HepG2 (cell line): Measurements from ENCODE around the gene STOML3. TPM values are rescaled to one million over a fixed set of nuclear protein-coding genes. Genes with fewer than 3 reads are reported as not detected.

Experiments
- CC2D1A ChIP-seq: sonication (generic); formaldehyde crosslinking; IDR thresholded peaks from 2 replicates; pipeline ENCODE4 v1.8.1; 2023; ENCODE audit warnings: mild to moderate bottlenecking, missing genetic modification reagents
- DMAP1 ChIP-seq: IDR thresholded peaks from 2 replicates; pipeline ENCODE4 v1.6.1; 2016
- FOXJ3 ChIP-seq: sonication (generic); formaldehyde crosslinking; IDR thresholded peaks from 2 replicates; pipeline ENCODE4 v1.4.0; 2020; ENCODE audit warnings: missing genetic modification reagents, mild to moderate bottlenecking, borderline replicate concordance
- HNRNPL ChIP-seq: fragments of 200-400 bp; formaldehyde crosslinking; IDR thresholded peaks from 2 replicates; pipeline ENCODE4 v1.6.1; 2017; ENCODE audit warnings: mild to moderate bottlenecking, low read depth, low read length
- KDM4B ChIP-seq: sonication (generic); formaldehyde crosslinking; IDR thresholded peaks from 2 replicates; pipeline ENCODE4 v1.4.0; 2020; ENCODE audit warnings: missing genetic modification reagents
- MEIS1 ChIP-seq: sonication (generic); formaldehyde crosslinking; IDR thresholded peaks from 2 replicates; pipeline ENCODE4 v1.9.0; 2021; ENCODE audit warnings: mild to moderate bottlenecking, missing genetic modification reagents, moderate library complexity, borderline replicate concordance
- PHF20 ChIP-seq: sonication (generic); formaldehyde crosslinking; IDR thresholded peaks from 2 replicates; pipeline ENCODE4 v1.5.0; 2020; ENCODE audit warnings: mild to moderate bottlenecking, missing genetic modification reagents
- RBM39 ChIP-seq: fragments of 200-400 bp; formaldehyde crosslinking; IDR thresholded peaks from one replicate; pipeline ENCODE4 v1.6.1; 2018; ENCODE audit warnings: antibody characterized with exemption, mild to moderate bottlenecking, low read depth, low read length; ENCODE audit not compliant: poor library complexity, severe bottlenecking
- SIN3B ChIP-seq: fragments of 150-350 bp; IDR thresholded peaks from 2 replicates; pipeline ENCODE4 v1.6.1; 2014; ENCODE audit warnings: low read length
- THAP9 ChIP-seq: sonication (generic); formaldehyde crosslinking; IDR thresholded peaks from 2 replicates; pipeline ENCODE4; 2020; ENCODE audit warnings: missing genetic modification reagents, mild to moderate bottlenecking, borderline replicate concordance
- ZFX ChIP-seq: sonication (generic); formaldehyde crosslinking; IDR thresholded peaks from 2 replicates; pipeline ENCODE4 v1.4.0; 2020; ENCODE audit warnings: mild to moderate bottlenecking, low read depth, missing genetic modification reagents, moderate library complexity
- ZNF24 ChIP-seq: fragments of 450-650 bp; IDR thresholded peaks from 2 replicates; pipeline ENCODE4 v1.6.1; 2017; ENCODE audit warnings: antibody characterized with exemption, mild to moderate bottlenecking
- ZNF703 ChIP-seq: sonication (generic); formaldehyde crosslinking; IDR thresholded peaks from 2 replicates; pipeline ENCODE4 v1.5.1; 2020; ENCODE audit warnings: missing genetic modification reagents, mild to moderate bottlenecking, moderate library complexity, borderline replicate concordance
- polyA plus RNA-seq, 8 experiments: library from polyadenylated mRNA; depleted of rRNA in 3 of 8; stranded (reverse) in 7 of 8; unstranded in 1 of 8; fragments of >200 nt; fragmentation: Illumina TruSeq in 4 of 8; extraction: Trizol in 4 of 8; gene quantifications; 2 replicates each; pipeline versions ENCODE4 v1.2.1 to v1.2.3, GENCODE V29; 2011 to 2016; ENCODE audit warnings: low read depth in 4 of 8, missing spikeins in 1 of 8, mixed read lengths in 1 of 8; ENCODE audit not compliant: insufficient read depth in 1 of 8
- total RNA-seq, 5 experiments: library from RNA; depleted of rRNA; stranded (reverse); fragments of >200 nt; fragmentation: Illumina TruSeq; extraction: Trizol; gene quantifications; 2 replicates each; pipeline ENCODE4 v1.2.3, GENCODE V29; 2016; ENCODE audit warnings: low read depth in 1 of 5
- TF ChIP-seq, protein P1 (sequence below), 2 experiments: sonication (generic) in 1 of 2; formaldehyde crosslinking in 1 of 2; IDR thresholded peaks; 2 replicates each; pipeline versions ENCODE4 v1.4.0 to v1.6.1; 2016 to 2020; ENCODE audit warnings: borderline replicate concordance in 1 of 2, low read depth in 1 of 2, mild to moderate bottlenecking in 1 of 2, missing genetic modification reagents in 1 of 2

Gene STOML3
- total and polyA plus RNA-seq, 2 of the 13 experiments (the other 11 are each of a cell fraction or from before 2014, with no cell fraction given) = not detected

DNA sequence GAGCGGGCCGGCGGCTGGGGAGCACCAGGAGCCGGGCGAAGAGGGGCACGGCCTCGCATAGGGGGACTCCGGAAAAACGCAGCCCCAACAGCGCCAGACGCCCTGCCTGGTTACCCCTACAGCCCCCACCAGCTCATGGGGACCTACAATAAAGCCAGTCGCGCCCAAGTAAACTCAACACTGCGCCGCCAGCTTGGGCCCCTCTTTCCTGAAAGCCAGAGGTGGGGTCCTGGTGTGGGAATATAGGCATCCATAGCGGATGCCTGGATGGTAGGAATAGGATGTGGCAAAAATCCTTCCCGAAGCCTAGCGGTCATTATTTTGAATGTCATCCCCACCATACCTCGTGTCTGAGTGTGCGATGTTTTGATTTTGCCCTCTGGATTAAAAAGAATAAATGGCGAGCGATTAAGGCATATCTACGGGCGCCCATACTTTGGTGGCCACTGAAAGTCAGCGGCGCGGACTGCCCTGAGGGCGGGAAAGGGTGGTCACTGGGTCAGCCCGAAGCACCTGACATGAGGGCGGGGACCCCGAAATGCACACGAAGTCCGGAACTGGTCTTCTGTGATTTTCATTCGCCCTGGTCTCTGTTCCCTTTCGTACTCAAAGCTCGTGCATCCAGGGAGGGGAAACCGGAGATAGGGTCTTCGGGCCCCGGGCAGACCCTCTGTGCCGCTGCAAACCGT is 47.4 kb upstream of the STOML3 start, which contains the start of the genes NHLRC3 and PROSER1 (continued):
- TF ChIP-seq FOXJ3 = peak; percentile 47; the same call in 1 of the 2 replicates
- peak; percentile 90 for TF ChIP-seq PHF20
- TF ChIP-seq, protein P1, sequence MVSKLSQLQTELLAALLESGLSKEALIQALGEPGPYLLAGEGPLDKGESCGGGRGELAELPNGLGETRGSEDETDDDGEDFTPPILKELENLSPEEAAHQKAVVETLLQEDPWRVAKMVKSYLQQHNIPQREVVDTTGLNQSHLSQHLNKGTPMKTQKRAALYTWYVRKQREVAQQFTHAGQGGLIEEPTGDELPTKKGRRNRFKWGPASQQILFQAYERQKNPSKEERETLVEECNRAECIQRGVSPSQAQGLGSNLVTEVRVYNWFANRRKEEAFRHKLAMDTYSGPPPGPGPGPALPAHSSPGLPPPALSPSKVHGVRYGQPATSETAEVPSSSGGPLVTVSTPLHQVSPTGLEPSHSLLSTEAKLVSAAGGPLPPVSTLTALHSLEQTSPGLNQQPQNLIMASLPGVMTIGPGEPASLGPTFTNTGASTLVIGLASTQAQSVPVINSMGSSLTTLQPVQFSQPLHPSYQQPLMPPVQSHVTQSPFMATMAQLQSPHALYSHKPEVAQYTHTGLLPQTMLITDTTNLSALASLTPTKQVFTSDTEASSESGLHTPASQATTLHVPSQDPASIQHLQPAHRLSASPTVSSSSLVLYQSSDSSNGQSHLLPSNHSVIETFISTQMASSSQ (IDR thresholded peaks at IDR 0.05; ENCODE audit: low read depth) = no peak
- TF ChIP-seq, protein P1 (CRISPR knock-in tag; IDR thresholded peaks at IDR 0.05; ENCODE audit: borderline replicate concordance) = peak; percentile 26; the same call in 1 of the 2 replicates
- TF ChIP-seq ZFX (CRISPR knock-in tag) = peak; percentile 81
- TF ChIP-seq CC2D1A = no peak
- TF ChIP-seq THAP9 = peak; percentile 61; the same call in 1 of the 2 replicates
- peak; percentile 54 for TF ChIP-seq RBM39
- TF ChIP-seq SIN3B = peak; percentile 53; the same call in 1 of the 2 replicates
- no peak for TF ChIP-seq HNRNPL
- no peak for TF ChIP-seq KDM4B (CRISPR knock-in tag)
- no peak for TF ChIP-seq ZNF703 (CRISPR knock-in tag)
- TF ChIP-seq MEIS1 (CRISPR knock-in tag) = no peak
- TF ChIP-seq ZNF24 = no peak
- peak; percentile 74 for TF ChIP-seq DMAP1 (CRISPR knock-in tag)
